GM21786 (cell line): ENCODE measurements around the gene GPR183.

Source experiments
- ATAC-seq: cut with Tn5 transposase; IDR thresholded peaks from one replicate; pipeline ENCODE4 v1.9.1; 2021; ENCODE audit not compliant: unreplicated experiment

Gene GPR183

DNA sequence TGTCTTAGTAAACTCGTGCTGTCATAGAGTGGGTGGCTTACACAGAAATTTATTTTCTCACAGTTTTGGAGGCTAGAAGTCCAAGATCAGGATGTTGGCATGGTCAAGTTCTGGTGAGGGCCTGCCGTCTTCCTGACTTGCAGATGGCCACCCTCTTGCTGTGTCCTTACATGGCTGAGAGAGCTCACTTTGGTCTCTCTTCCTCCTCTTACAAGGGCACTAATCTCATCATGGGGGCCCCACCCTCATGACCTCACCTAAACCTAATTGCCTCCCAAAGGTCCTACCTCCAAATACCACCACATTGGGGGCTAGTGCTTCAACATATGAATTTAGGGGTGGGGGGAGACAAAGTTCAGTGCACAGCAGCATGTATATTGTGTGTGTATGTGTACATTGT is 34.7 kb downstream of the GPR183 start:
- ATAC-seq, result no peak

DNA sequence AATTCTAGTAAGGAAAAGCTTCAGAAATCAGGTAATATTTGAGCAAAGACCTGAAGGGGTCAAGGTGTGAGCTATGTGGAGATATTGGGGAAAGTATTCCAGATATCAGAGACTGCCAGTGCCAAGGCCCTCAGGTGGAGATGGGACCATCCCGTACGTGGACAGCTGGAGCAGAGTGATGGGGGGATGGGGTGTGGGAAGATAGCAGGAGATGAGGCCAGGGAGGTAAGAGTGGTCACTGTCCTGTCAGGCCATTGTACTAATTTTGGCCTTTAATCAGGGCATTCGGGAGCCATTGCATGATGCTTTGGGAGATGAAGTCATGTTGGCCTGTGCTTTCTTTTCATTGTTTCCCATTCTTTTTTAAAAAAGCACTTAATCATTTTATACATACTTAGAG is 36.0 kb downstream of the GPR183 start:
- ATAC-seq, result no peak

DNA sequence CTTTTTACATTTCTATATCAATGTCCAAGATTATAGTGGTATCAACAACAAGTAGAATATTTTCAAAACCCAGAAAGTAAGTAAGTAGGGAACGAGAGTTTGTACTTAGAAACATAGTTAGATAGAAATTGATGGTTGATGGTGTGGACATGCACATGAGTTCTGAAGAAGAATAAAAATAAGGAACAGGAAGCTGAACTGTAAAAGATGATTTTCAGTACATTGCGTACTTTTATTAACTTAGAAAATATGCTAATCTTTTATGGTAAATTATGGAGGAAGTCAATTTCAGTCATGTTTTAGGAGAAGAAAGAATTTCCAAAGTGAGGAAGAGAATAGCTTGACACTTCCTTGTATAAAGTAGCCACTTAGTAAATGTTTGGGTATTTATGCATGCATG is 36.7 kb downstream of the GPR183 start:
- ATAC-seq, result no peak

DNA sequence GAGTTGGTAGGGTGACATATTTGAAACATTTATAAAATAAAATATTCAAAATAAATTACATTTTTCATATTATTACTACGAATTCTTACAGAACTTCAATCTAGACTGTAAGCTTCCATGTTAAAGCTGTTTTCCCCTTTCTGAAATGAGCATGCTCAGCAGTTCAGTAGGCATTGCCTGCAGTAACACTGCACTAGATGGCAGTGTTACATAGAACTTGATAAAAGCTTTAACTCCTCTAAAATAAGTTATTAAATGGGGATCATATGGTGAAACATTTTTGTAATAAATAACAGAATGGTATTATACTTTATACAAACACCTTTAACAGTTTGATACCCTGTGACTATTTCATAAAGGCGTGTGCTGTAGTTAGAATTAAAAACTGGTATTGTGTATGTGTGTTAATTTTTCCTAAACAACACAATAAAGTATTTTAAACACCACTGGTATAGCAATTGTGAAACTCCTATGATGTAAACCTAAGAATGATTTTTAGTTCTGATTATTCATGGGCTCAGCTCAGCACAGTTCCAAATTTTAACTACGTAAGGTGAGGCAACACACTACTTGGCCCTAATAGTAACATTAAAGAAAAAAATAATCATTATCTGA is 37.5 kb downstream of the GPR183 start:
- ATAC-seq, result peak; percentile 74

DNA sequence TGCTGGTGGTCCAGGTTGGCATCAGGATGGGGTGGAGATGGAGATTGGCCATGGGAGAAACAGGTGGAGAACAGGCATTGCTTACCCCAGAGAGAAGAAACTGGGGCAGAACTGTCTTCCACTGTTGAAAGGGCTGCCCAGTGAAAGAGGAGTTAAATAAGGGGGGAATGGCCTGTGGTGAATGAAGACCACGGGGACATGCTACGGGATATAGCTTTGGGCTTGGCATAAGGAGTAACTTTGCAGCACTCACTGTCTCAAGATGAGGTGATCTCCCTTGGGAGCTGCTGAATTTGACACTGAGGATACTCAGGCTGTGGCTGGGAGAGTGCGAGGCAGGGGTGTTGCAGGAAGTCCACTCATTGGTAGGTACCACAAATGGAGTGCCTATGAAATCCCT is 38.4 kb downstream of the GPR183 start:
- no peak for ATAC-seq

DNA sequence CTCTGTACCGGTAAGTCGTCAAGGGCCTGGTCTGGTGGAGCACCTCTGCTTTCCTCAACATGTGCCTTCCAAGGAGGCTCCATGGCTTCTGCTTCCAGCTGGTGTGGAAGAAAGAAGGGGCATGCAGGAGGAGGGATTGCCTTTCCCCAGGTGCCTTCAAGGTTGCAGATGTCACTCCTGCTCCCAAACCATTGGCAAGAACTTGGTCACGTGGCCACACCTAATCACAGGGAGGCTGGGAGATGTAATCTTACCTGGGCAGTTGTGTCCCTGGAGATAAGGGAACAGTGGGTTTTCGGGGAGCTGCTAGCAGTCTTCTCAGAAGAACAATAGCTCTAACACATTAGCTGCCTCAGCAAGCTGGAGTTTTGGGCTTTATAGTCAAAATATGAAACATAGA is 39.3 kb downstream of the GPR183 start:
- ATAC-seq, result no peak

DNA sequence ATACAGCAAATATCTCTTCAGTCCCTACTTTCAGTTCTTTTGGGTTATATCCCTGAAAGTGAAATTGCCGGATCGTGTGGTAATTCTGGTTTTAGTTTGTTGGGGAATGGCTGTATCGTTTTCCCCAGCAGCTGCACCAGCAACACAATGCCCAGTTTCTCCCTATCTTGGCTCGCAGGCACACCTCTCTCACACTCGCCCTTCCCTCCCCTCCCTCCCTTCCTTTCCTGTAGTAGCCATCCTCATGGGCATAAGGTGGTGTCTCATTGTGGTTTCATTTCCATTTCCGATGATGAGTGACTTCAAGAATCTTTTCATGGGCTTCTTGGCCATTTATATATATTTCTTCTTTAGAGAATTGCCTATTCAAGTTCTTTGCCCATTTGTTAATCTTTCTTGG is 40.4 kb downstream of the GPR183 start:
- ATAC-seq, result no peak

DNA sequence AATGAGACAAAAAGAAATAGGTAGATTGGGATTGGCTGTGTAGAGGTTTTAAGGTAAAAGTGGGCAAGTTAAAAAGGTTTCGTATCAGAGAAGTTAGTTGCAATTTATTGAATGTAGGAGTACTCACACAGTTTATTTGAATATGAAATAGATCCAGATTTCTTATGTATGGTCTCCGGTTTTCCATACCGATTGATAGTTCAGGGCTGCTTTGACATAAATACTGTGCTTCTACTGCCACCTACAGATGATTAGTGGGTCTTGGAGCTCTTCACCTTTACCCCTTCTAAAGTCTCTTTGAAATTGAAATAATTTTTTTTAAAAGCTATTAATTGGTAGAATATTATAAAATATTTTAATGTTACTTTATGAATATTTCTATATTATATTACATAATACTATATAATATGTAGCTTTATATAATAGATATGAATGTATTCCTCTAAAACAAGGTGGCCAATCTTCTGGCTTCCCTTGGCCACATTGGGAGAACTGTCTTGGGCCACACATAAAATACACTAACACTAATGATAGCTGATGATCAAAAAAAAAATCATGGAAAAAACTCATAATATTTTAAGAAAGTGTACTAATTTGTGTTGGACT is 41.3 kb downstream of the GPR183 start:
- ATAC-seq, result no peak

DNA sequence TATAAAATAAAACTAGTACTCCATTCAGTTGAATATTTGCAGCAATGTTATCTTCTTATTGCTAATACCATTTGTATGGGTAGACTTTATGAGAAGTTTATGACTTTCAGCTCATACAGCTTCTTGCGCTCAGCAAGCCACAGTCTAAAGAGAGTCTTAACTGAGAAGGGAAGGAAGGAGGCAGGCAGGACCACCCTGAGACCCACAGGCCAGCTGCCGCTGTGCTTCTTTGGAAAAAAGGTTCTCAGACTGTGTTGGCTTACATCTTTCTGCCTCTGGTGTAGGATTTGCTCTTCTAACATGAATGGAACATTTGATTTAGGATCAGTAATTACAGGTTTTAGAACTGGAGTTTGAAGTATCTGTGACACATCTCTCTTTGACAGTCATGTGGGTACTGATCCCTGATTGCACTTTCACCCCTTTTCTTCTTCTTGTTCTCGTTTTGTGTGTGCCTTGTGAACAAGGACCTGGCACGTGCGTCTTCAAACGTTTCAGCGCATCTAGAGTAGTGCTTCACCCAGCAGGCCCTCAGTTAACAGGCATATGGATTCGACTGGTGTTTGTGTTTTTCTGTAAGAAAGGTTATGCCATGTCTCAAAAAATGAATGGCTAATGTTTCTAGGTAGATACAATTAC is 41.9 kb downstream of the GPR183 start:
- no peak for ATAC-seq

DNA sequence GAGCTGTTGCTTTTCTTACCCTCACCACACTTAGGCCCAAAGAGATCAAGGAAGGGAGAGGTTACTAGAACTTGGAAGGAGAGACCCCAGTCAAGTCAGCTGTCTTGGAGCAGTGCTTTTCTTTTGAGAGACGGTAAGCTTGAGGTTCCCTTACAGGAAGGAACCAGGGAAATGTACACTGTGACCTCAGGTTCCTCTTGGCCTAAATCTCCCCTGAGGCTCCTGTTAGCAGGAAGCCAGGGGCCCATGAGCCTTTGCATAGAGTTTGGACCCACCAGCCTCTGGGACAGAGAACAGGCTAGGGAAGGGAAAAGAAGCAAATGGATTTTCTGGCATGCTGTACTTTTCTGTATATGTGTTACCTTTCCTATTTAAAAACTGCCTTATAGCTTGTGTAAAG is 43.1 kb downstream of the GPR183 start:
- no peak for ATAC-seq

DNA sequence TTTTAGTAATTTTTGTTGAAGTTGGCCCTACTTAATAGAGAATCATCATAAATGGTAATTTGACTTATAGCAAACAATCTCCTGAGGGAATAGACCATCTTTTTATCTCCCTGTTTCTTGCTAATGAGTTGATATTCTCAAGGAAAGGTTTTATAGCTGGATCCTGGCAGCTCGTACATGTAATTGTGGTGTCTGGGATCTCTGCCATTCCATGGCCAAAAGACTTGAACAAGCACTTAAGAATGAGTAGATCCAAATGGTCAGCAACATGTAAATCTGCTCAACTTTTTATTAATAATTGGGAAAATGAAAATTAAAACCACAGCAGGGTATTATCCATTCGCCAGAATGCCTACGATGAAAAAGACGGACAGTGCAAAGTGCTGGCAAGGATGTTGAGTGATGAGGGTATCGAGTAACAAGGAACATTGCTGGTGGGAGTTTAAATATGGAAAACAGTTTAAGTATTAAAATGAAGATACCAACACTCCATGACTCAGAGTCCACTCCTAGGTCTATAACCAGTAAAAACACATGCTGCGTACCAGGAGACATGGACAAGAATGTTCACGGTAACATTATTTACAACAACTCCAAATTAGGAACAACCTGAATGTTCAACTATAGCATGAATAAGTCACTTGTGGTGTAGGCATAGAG is 43.9 kb downstream of the GPR183 start:
- ATAC-seq, result no peak

DNA sequence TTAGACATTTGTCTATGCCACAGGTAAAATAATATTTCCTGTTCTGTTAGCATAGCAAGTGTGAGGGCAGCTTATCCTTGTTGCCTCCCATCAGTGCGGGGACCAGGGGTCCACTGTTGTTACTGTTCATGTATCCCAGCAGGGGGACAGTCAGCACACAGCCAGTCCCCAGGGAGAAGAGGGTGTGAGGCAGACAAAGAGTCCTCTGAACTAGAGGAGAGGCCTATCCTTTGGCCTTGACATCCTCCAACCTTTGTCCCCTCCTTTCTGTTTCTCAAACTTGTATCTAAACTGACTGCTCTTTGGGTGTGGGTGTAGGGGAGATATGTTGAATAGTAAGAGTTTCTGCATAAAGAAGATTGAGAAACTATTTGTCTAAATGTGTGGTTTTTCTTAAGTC is 46.1 kb downstream of the GPR183 start:
- ATAC-seq, result no peak

DNA sequence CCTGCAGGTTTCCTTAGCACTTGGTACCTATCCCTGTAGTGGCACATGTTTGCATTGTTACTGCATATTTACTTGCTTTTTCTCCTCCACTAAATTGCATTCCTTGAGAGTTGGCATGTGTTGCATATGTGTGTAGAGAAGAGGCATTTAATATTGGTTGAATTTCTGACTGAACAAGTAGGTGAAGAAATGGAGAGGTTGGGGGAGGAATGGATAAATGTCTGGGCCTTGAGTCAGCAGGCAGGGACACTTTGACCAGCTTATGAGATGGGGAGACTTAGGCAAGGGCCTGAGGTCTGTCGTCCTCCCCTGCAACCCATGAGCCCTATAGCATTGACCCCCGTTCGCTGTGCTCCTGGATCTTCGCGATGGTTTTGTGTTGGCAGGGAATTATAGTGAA is 47.0 kb downstream of the GPR183 start:
- no peak for ATAC-seq

DNA sequence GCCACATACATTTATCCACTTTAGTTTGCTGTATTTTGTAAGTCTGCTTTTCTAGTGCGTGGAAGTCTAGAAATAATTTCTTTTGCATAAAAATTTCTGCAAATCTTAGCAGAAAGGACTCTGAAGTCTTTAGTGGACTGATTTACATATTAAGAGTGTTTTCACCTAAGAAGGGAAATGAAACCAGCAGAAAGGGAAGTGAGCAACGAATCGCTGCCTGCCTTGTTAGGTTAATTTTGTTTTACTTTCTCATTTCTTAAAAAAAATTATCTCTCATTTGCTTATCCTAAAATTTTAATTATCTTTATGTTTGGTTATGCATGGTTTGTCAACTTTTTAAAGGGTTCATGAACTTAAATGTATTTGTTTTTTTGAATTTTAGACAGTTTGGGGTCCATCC is 48.3 kb downstream of the GPR183 start:
- peak; percentile 48 for ATAC-seq

DNA sequence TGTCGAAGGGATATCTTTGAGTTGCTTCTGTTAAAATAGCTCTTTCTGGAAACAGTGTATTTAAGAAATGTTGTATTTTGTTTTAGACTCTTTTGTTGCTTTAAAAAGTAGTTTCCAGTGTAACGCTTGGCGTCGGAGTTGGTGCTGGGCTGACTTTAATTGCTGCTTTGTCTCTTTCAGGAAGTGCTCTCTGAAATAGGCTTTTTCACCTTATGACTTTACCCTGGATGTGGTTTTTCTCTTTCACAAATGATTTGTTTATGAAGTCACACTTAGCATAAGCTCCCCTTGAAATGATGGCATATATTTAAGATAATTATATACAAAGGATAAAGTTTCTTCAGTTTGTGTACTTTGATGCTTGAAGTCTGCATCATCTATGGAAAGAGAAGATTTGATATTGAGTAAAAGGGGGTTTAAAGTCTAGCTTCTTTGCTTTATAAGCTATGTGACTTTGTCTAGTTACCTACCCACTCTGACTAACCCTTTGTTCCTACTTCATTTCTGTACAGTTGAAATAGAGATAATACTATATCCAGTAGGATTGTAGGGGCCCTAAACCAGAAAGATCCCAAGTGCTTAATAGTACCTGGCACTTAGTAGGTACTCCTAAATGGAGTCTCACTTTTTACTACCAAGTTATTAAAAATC is 48.9 kb downstream of the GPR183 start, which contains the start of gene GPR18:
GPR18 (minus strand) TSS at position 170 of the 651 bp plus-strand sequence. CDS start 2,507 bp downstream, outside the sequence.
- peak; percentile 88 for ATAC-seq

DNA sequence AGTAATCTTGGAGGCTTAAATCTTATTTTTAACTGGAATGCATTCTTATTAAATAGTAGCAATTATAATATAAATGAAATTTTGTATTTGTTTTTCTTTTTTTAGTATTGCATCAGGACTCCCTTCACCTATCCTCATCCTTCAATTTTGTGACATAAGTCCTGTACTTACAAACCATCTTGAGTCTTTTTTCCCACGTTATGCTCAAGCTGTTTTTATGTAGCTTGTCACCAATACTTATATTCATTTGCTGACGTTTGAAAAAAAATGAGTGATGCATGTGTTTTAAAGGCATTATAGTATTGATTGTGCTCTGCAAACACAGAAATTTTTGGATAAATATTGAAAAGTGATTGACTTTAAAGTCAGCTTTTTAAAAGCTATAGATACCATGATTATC is 49.9 kb downstream of the GPR183 start:
- no peak for ATAC-seq

DNA sequence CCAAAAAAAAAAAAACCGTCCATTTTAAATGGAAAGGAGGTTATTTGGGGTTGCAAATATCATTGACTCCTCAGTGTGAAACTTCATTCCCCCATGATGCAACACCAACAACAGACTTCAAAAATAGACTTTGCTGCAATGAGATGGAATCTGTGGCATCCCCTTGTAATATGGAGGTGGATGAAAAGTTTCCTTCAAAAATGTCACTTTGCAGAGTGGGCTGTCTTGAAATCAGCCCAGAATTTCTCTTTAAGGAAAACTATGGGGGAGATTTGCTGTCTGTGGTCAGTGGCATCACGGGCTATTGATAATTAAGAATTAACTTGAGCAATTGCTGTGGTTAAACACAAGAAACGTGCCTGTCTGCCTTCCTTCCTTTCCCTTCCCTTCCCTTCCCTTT is 50.5 kb downstream of the GPR183 start:
- ATAC-seq, result no peak

DNA sequence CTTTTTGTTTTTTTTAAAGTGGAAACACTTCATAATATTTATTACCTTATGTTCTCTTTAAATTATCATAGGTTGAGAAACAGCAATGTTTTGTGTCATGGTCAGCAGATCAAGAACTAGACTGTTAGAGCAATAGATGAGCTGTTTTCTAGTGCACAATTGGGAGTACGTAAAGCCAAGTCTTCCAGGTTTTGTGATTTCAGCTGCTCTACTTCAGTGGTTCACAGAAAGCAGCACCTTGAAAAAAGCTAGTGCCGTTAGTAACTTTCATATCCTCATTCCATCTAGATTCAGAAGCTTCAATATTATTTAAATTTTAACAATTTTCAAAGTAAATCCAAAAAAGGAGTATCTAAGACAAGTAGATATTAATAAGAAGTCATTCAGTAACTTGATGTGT is 50.9 kb downstream of the GPR183 start:
- no peak for ATAC-seq

DNA sequence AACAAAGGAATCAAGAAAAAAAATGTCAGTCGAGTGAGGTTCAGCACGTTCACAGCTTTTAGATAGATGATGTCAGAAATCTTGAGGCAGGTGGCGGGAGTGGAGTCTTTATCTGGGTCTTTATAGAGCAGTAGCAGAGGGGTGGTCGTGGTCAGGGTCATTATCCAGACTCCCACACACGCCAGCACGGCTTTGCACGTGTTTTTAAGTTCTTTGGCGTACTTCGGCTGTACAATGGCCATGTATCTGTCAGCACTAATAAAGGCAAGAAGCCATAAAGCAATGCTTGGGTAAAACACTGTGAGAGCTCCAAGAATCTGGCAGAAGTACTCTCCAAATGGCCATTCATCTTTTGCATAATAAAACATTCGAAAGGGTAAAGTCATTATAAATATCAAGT is 51.9 kb downstream of the GPR183 start:
- ATAC-seq, result no peak

DNA sequence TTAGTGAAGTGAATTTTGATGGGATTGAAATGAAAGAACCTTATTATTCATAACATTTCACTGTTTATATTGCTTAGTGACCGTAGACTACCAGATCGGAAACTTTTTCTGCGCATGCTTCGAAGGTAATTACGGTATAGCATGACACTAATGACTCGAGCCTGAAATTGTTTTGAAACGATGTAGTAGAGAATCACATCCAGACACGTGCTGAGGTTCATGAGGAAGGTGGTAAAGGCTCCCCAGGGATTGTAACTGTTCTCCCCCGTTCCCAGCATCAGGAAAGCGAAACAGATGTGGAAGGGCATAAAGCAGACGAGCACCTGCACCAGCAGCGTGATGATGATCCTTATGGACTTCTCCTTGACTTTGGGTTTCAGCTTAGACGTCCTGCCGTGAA is 52.4 kb downstream of the GPR183 start:
- ATAC-seq, result no peak

DNA sequence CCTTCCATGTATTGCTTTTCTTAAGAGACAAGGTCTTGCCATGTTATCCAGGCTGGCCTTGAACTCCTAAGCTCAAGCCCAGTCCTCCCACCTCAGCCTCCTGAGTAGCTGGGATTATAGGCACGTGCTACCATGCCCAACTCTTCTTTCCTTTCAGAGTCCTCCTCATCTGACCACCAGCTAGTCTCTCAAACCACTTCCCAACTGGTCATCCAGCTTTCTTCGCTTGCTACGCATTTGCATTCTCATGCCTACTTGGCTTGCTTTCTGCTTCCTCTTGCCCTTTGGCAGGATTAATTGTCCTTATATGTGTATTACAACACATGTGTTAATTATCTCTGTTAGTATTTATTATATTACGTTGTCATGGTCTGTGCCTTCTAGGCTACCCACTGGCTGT is 55.3 kb downstream of the GPR183 start:
- ATAC-seq, result no peak
